NAMALWA (cell line): ENCODE results near the gene FKBP10.

ENCODE experiments used
- DNase-seq: peaks from one replicate; pipeline ENCODE4 v3.0.0-alpha.2; 2015; ENCODE audit warnings: low spot score

The FKBP10 gene

GRCh38 chr17:41782142-41782541 is 30.7 kb upstream of the FKBP10 start:
- DNase-seq, result no peak

- no peak for DNase-seq
These were observed 28.5 kb upstream of the FKBP10 start for GRCh38 chr17:41784207-41784744.

- DNase-seq, result peak; percentile 58
These were observed 27.5 kb upstream of the FKBP10 start for GRCh38 chr17:41785091-41785858.

GRCh38 chr17:41785859-41786226 is 27.0 kb upstream of the FKBP10 start:
- no peak for DNase-seq

GRCh38 chr17:41786227-41787020 is 26.4 kb upstream of the FKBP10 start, which contains the start of gene JUP:
Gene JUP, minus strand, starts transcription at chr17:41786711. Its CDS starts 14,857 bp downstream, at chr17:41771854.
- peak; percentile 99 for DNase-seq

- DNase-seq, result no peak
These were observed 25.8 kb upstream of the FKBP10 start for GRCh38 chr17:41787021-41787418.

GRCh38 chr17:41792845-41793783 is 19.7 kb upstream of the FKBP10 start:
- DNase-seq, result no peak

GRCh38 chr17:41793784-41794539 is 18.8 kb upstream of the FKBP10 start:
- no peak for DNase-seq

GRCh38 chr17:41794540-41794975 is 18.2 kb upstream of the FKBP10 start:
- DNase-seq, result no peak

- DNase-seq, result no peak
These were observed 16.5 kb upstream of the FKBP10 start for GRCh38 chr17:41796121-41796895.

GRCh38 chr17:41797377-41797776 is 15.4 kb upstream of the FKBP10 start:
- DNase-seq, result no peak

GRCh38 chr17:41799366-41799765 is 13.4 kb upstream of the FKBP10 start:
- DNase-seq, result no peak

- peak; percentile 55 for DNase-seq
These were observed 12.0 kb upstream of the FKBP10 start for GRCh38 chr17:41800601-41801373.

- DNase-seq, result peak; percentile 89
These were observed 11.2 kb upstream of the FKBP10 start for GRCh38 chr17:41801374-41802271.

GRCh38 chr17:41803049-41804020 is 9.5 kb upstream of the FKBP10 start:
- peak; percentile 73 for DNase-seq

- DNase-seq, result no peak
These were observed 5.9 kb upstream of the FKBP10 start for GRCh38 chr17:41806685-41807445.
